Stimulated activated CD8-positive, alpha-beta memory T cell treated with anti-CD3 and anti-CD28 coated beads, Interleukin-7, amount 100 ng/mL, for 1 hour (primary cell): ENCODE data around the gene MYO5B.

Source experiments
- DNase-seq, 2 donors: peaks; one replicate each; pipeline ENCODE4 v3.0.0-alpha.2; 2020; ENCODE audit warnings: low read depth in 2 of 2

MYO5B gene

DNA sequence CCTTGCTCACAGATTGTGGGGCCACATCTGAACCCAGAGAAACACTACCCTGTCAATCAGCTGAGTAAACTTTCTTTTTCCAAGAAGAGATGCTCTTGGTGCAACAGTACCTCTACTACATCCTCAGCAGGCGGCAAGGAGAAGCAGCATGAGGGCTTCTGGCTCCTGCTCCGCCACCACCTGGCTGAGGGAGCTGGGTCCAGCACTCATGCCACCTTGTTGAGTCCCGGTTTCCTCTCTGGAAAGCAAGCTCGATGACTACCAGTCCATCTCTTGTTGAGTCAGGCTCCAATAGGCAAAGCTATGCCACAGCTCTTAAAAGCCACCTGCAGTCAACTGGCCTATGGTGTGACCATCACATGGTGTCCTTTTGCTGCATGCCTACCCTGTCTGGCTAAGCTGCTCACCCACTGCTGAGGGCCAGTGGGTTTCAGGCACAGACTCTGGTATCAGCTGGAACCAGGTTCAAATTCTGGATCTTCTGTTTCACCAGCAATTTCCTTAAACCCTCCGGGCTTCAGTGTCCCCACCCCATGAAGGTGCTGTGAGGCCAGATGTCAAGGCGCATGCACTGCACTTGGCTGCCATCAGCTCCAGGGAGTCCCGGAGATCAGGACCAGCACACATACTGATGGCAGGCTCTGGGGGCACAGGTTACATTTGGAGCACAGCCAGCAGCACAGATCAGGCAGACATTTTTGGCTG is 339.1 kb downstream of the MYO5B start:
- no peak for DNase-seq

DNA sequence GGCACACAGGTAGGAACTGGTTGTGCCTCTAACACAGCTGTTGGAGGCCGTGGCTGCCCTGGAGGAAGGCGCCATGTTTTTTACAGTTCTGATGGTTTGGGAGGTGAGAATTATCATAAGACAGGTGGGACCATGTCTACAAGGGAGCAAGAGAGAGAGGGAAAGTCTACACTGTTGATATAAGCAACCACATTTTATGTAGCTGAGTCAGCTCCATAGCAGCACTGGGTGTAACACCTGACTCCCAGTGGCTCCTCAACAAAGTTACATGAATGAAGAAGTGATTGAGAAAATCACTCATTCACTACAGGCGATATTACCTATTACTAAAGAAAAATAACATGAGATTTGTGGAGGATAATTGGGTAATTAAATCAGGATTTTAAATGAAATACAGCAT is 340.3 kb downstream of the MYO5B start:
- no peak for DNase-seq

DNA sequence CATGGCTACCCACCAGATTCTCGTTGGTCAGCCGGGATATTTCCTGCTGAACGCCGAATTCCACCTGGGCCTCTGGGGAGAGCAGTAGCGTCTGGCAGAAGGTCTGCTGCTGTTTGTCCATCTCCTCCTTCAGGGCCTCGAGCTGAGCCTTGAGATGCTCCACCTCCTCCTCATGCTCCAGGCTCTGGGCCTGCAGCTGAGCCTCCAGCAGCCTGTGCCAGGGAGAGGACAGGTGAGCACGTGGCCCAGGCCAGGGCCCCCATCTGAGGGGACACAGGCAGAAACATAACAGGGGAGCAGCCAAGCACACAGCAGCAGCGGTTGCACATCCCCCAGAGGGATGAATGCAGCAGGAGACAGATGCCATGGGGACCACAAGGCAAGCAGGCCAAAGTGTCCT is 341.5 kb downstream of the MYO5B start:
- no peak for DNase-seq

DNA sequence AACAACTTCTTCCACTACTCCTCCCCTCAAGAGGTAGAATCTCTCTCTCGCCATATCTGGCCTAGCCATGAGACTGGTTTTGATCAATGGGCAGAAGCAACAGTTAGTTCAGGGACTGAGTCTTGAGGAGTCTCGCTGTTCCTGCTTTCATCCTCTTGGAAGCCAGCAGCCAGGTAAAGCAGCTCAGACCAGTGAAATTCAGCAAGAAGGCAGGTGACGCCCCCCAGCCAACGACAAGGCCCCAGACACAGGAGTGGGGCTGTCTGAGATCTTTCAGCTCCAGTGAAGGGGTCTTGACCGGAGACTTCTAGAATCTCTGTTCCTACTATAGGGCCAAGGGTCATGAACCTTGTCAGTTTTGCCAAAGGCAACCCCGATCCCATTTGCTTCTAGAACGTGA is 341.9 kb downstream of the MYO5B start:
- DNase-seq = no peak

DNA sequence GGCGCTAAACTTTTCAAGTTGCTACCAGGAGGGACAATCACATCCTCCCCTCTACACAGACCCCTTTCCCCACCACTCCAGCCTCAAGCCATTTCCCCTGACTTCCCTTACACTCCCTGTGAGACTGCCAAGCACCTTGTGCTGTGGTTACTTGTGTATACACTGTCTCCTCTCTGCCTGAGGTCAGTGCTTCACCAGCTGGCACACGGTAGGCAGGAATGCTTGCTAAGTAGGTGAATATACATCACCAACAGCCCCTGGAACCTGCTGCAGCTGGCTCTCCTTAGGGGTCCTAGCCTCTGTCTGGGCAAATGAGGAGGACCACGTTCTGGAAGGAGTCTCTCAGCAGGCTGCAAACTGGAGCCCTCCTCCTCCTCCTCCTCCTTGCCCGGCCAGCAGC is 343.3 kb downstream of the MYO5B start:
- no peak for DNase-seq

DNA sequence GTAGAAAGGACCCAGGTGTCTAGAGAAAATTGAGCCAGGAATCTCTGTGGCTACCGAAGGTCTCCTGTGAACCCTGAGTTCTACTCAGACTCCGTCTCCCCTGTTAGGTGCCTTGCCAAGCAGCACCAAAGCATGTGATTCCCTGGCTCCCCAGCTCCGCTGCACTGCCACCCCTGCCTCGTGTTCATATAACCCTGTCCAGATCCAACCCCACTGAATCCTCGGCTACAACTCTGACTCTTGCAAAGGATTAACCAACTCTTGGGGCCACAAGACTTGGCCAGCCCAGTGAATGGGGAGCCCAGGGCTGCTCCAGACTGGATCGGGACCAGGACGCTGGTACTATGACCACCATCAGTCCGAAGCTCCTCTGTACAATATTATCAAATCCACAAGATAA is 344.3 kb downstream of the MYO5B start:
- DNase-seq = no peak

DNA sequence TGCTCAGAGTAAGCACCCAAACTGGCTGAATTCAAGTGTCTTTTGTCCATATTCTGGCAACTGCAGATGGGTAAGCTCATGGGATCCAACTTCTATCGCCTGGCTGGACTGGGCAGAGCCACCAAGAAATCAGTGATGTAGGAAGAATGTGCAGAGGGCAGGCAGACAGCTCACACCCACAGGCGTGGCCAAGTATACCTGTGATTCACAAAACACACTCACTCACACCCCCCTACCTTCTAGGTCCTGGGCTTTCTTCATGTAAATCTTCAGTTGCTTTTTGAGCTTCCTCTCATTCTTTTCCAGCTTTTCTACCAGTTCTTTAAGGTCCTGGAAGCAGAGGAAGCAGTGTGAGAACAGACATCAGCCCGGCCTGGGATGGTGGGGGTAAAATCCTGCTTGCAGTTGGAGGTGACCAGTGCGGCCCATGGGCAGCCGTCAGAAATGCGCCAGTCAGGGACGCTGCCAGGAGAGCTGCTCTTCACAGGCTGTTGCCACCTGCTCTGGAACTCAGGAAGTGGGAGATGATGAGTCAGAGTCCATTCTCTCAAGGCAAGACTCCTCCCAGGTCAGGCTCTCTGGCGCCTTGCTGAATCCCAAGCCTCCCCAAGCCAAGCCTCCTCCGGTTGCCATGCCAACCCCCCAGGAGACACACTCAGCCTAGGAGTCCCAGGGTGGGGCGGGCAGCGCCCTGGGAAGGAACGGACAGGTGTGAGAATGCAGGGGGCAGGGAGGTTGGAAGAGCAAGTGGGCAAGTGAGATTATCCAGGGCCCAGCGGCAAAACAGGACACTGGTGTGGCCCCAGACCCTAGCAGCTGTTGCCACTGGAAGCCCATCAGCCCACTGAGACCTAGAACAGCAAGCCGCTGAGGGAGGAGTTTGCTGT is 345.4 kb downstream of the MYO5B start:
- DNase-seq = no peak

DNA sequence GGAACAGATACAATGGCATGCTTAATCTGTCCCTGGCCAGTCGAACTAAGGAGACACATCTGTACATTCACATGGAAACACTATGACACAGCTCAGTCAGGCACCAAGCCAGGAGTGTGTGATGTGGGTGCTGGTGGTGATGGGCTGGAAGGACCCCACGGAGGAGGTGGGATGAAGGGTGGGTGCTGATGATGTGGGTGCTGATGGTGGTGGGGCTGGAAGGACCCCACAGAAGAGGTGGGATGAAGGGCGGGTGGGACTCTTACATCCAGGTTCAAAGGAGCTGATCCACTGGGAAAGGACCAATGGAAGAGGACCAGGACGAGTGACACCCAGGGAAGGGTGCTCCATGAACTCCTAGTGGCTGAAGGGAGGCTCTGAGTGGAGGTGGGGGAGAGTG is 346.8 kb downstream of the MYO5B start:
- no peak for DNase-seq

DNA sequence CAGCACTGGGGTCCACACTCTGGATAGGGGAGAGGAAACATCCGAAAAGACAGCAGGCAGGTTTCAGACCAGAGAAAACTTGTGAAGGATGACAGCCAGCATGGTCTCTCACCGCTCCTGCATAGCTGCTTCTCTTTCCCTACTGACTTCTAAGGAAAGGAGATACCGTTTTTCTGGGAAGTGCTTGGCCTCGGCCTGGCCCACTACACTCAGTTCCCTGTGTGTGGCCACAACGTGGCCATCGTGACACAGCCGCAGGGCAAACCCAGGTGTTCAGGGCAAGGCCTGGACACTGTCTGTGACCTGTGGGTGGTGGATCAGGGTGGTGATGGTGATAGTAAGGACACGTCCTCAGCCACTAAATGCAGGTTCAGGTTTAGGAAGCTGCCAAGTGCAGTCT is 347.4 kb downstream of the MYO5B start:
- DNase-seq = no peak

DNA sequence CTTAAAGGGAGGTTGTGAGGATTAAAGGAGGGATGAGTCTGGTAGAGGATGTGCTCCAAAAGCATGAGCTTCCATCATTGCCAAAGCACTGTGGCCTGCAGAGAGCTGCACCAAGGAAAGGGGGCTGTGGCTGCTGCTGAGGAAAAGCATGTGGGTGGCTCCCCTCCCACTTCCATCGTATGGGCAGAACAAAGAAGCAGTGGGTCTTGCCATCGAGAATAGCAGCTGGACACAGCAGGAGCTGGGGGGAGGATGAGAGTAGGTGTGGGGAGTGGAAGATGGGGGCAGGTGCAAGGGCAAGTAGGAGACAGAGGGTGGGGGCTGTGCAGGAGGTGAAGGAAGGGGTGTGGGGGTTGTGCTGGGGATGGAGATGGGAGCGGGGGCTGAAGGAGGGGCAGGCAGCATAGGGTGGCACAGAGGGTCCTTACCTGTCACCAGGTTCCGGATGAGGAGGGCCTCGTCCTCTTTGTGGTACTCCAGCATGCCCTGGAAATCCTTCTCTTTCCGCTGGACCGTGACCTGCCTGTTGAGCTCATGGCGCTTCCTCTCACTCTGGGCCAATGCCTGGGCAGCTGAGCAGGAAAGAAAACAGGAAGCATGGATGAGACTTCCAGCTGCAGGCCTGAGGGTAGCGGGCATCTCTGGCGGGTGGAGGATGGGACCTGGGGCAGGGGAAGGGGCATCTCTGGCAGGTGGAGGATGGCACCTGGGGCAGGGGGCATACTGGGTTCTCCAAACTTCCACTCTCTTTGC is 348.1 kb downstream of the MYO5B start:
- DNase-seq = no peak

DNA sequence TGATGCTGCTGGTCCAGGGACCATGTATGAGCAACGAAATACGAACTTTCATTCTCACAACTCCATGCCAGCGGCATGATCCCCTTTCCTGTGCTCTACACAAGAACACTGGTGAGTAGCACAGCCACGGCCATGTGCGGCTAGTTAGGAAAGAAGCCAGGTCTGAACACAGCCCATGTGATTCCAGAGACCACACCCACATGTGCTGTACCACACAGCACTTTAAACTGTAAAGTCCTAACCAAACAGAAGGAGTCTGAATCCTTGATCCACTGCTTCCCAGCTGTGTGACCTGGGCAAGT is 348.6 kb downstream of the MYO5B start:
- no peak for DNase-seq

DNA sequence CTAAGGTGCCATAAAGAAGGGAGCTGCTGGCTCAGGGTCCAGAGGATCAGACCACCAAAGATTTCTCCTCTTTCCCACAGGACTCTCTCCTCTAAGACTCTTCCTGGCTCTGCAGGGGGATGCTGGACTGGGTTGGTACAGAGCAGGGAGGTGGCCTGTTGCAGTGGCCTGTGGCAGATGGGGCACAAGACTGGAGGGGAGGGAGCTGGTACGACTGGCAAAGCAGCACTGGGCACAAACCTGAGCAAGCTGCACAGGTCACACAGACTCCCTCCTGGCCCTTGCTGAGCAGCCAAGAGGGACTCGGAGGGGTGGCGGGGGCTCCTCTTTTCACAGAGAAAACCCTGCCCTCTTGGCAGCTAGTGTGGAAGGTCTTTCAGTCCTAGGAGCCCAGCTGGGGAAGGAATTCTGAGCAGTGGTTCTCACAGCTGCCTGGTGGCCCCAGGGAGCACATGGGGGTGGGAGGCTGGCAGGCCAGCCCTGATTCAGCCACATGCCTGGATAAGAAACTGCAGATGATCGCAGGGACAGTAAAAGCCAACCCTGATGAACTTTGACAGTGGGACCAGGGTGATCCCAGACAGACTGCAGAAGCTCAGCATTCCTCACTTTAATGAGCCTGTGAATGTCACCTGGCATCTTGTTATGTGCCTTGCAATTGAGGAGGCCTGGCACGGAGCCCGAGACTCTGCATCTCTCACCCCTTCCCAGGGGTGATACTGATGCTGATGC is 349.2 kb downstream of the MYO5B start:
- DNase-seq = no peak

DNA sequence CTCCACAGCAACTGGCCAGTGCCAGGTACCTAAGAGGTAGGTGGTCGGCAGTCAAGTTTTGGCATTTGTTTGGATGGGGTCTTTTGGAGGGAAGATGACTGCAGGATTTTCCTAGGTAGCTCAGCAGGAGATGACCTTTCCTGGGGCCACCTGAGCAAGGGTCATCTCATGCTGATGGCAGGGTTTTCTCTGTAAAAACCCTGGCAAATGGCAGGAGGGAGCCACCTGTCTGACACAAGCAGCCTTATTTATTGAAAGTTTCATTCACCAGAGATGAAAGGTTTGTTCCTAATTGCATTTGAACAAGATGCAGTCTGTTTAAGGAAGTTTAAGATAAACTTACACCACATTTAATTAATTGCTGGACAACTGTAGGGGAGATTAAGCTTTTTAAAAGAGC is 350.0 kb downstream of the MYO5B start:
- DNase-seq = no peak

DNA sequence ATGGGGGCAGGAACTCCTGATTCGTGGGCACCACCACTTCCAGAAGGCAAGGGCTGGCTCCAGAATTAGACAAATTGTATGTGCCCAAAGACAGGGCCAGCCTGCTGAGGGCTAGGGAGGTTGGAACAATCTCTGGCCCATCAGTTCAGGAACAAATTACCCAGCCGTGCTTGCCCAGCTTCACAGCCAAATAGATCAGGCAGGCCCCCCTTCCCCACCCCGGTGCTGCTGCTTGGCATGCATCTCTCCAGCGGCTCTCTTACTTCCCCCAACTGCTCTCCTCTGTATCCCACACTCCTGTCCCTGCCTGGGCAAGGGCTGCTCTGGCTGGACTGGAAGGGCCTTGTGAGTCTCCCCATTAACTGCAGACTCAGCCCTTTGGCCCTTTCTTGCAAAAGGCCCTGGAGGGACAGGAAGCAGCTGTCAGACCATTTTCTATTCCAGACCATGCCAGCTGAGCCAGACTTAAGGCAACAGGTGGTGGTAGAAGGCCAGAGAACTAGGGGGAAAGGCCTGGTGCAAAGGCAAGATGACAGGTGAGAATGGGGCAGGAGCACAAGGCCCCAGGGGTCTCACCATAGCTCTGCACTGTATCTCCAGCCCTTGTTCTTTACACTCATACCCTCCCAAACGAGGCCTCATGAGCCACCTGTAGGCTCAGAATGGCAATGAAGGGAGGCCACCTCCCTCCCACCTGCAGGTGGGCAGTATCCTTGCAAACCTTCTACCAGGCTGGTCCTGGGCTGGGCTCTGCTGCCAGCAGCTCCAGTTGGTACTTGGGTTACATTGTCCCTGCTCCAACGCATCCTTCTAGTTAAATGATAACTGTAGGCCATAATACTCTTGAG is 350.9 kb downstream of the MYO5B start:
- DNase-seq = no peak

DNA sequence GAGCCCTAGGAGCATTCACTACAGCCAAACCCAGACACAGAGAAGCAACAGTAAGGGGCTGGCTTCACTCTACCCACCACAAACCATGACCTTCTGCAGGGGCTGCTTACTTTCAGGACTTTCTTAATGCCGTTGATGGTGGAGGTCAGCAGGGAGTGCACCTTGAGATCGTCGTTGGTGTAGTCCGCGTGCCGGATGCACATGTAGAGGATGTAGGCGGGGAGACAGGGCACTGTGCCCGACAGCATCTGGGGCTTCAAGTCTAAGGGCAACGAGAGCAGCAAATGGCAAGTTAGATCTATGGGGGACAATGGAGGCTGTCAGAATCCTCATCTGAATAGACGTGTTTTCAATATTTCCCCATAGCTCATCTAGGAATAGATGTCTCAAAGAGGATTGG is 351.8 kb downstream of the MYO5B start:
- DNase-seq = no peak

DNA sequence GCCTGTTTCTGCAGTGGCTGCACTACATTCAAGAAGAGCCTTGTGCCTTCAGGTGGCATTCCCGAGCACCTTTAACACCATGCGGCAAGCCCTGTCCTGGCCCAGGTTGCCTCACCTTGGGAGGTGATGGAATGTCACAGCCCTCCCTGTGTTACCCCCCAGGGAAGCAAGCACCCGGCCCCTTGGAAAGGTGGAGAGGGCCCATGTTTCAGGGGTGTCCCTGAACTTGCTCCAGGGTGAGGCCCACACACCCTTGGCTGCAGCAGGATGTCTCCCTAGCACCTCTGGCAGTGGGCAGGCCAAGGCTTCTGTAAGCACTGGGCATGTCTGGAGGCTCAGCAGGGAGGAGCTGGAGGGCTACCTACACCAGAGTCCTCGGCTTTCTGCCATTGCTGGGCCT is 352.3 kb downstream of the MYO5B start:
- no peak for DNase-seq

DNA sequence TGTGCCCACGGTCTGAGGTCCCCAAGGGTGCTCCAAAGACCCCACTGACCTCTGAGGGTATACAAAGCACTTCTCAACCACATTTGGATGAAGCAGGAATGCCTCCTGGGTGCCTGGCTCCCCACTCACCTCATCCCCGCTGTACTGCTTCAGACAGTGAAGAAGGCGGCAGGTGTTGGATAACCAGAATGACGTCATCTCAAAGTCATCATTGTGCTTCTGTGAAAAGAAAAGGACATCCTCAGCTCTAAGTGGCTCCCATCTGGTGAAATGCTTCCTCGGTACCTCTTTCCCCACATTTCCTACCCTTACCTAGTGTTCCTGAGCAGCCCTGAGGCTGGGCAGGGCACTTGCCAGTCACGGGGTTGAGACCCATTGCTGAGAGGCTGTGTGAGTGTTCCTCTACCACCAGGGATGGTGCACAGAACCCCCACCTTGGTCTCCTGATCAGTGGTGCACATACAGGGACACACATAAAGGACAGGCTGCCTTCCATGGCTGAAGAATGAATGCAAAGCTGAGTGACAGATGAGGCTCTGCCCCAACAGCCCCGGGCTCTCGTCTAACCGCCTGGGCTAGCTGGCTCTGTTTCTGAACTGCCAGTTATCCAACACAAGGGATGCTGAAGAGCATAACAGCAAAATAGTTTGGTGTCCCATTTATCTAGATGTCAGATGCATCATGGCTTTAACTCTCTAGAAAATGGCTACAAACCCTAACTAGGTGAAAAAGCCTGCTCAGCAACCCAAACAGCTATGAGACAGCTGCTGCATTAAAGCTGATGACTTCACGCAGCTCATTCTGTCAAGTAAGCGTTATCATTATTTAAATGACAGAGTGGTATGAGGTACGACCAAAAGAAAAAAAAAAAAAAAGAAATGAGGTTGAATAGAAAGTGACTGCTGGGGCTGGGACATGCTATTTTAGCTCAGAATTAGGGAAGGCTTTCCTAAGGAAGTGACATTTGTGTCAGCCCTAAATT is 353.4 kb downstream of the MYO5B start:
- DNase-seq = no peak

DNA sequence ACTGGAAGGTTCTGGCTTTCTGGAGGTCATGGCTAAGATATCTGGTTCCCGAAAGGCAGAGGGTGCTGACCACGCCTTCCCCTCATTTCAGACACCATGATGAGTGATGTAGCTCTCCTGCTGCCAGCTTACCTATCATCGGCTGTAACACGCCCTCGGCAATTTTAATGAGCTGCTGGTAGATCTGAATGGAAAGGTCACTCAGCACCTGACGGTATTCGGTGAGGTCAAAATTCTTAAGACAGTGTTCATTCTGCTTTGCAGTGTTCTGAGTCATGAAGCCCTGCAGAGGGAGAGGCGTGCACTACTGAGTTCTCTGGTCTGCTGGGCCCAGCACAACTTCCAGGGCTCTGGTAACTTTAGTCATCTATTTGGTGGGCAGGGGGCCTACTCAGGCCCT is 355.9 kb downstream of the MYO5B start:
- DNase-seq = no peak

DNA sequence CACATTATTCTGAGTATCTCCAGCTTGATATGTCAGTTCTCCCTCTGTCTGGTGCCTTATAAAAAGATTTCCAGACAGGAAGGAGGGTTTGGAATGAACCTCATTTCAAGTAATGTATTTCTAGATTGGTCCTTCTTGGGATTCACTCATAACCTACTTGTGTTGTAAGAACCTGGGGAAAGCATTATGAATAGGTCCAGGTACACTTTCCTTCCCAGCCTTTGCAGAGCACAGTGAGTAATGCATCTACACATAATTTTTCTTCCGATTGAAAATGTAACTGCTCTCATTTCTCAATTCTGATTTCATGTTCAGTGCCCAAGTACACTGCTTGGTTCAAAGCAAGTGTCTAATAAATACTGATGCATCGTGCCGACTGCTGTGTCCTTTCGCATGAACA is 356.6 kb downstream of the MYO5B start:
- DNase-seq = no peak

DNA sequence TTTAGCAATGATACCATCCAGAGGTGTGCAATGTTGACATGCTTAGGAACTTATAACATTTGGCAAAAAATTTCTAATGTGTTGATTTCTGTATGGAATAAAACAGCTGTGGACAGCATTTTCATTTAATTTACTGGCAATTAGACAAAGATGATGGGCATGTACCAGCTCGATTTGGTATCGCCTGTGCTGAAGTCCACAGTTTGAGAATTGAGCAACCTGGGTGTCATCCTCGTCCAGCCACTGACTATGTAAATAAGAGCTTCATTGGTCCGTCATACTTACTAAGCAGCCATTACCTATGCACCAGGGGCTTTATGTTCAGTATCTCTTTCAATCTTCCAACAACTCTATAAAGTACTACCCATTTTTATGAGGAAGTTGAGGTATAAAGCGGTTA is 357.1 kb downstream of the MYO5B start:
- DNase-seq = no peak
